22Rv1 (cell line): ENCODE measurements around the gene ARHGAP10.
"Not testable (repeated sequence)": the region's sequence is repeated elsewhere in the genome, so short reads cannot be mapped to it uniquely, and the experiment has no call there.

Source experiments
- CTCF ChIP-seq: fragments of 450-650 bp; IDR thresholded peaks from 2 replicates; pipeline ENCODE4 v1.5.1; 2017; ENCODE audit warnings: mild to moderate bottlenecking
- ZFX ChIP-seq: fragments of 450-650 bp; IDR thresholded peaks from 2 replicates; pipeline ENCODE4 v1.6.1; 2017; ENCODE audit warnings: antibody characterized with exemption, borderline replicate concordance

GRCh38 chr4:148000038-148000437, 268.1 kb downstream of the ARHGAP10 start:
- not testable (repeated sequence) for TF ChIP-seq CTCF, ZFX
